NB4 (cell line): ENCODE measurements around the gene ENO2.

Experiments
- MYC ChIP-seq: IDR thresholded peaks from 2 replicates; pipeline ENCODE4 v1.6.1; 2011; ENCODE audit warnings: low read depth, low read length
- POLR2A ChIP-seq: IDR thresholded peaks from 2 replicates; pipeline ENCODE4 v1.6.1; 2011; ENCODE audit warnings: mild to moderate bottlenecking; ENCODE audit not compliant: insufficient read length; ENCODE audit errors: extremely low read depth
- TF ChIP-seq, protein P1 (sequence below): IDR thresholded peaks from one replicate; pipeline ENCODE4 v1.5.1; 2012; ENCODE audit warnings: low read depth, low read length
- TF ChIP-seq, protein P2 (sequence below): IDR thresholded peaks from 2 replicates; pipeline ENCODE4 v1.6.1; 2011; ENCODE audit warnings: low read depth, low read length

DNA sequence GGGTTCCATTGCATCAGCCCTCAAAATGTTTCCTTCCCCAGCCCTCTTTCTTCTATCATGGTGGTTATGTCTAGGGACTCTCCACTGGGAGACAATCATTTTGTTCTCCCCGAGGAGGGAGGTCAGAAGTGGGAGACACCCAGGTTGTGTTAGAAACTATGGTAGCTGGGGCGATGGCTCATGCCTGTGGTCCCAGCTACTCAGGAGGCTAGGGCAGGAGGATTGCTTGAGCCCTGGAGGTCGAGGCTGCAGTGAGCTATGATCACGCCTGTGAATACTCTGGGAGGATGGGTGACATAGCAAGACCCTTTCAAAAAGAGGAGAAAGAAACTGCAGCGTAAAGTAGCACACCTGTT, 22.8 kb upstream of the ENO2 start:
- TF ChIP-seq, protein P1, sequence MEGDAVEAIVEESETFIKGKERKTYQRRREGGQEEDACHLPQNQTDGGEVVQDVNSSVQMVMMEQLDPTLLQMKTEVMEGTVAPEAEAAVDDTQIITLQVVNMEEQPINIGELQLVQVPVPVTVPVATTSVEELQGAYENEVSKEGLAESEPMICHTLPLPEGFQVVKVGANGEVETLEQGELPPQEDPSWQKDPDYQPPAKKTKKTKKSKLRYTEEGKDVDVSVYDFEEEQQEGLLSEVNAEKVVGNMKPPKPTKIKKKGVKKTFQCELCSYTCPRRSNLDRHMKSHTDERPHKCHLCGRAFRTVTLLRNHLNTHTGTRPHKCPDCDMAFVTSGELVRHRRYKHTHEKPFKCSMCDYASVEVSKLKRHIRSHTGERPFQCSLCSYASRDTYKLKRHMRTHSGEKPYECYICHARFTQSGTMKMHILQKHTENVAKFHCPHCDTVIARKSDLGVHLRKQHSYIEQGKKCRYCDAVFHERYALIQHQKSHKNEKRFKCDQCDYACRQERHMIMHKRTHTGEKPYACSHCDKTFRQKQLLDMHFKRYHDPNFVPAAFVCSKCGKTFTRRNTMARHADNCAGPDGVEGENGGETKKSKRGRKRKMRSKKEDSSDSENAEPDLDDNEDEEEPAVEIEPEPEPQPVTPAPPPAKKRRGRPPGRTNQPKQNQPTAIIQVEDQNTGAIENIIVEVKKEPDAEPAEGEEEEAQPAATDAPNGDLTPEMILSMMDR, result no peak
- no peak for TF ChIP-seq POLR2A
- no peak for TF ChIP-seq MYC
- TF ChIP-seq, protein P2, sequence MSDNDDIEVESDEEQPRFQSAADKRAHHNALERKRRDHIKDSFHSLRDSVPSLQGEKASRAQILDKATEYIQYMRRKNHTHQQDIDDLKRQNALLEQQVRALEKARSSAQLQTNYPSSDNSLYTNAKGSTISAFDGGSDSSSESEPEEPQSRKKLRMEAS, result no peak
